HT1080 (cell line): Measurements from ENCODE around the gene KANSL3. TPM values are rescaled to one million over a fixed set of nuclear protein-coding genes. Genes with fewer than 3 reads are reported as not detected.

Experiments used
- DNase-seq: peaks from one replicate; pipeline ENCODE4 v3.0.0-alpha.2; 2015; ENCODE audit warnings: low read depth
- total RNA-seq: library from RNA; depleted of rRNA; stranded (reverse); fragments of >200 nt; shearing (Covaris generic); gene quantifications from 2 replicates; pipeline ENCODE4 v1.2.3, GENCODE V29; 2014; rRNA removed

The KANSL3 gene
- total RNA-seq, 1 experiment from 2014 or later: 13.2 TPM

DNA sequence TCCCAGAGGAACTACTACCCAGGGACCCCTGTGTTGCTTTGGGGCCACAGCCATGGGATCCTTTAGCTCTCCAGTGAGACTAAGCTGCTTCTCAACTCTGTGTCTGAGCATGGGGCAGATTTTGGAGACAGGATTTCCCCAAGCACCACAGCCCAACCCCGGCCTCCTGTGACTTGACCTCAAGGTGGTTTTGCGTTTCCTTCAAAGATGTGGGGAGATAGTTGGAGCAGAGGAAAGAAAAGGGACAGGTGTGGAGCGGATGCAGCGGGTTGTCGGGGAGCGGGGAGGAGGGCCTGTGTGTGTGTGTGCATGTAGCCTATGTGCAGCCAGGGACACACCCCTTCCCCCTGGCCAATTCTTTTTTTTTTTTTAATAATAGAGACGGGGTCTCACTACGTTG, 91.3 kb downstream of the KANSL3 start:
- DNase-seq: no peak

DNA sequence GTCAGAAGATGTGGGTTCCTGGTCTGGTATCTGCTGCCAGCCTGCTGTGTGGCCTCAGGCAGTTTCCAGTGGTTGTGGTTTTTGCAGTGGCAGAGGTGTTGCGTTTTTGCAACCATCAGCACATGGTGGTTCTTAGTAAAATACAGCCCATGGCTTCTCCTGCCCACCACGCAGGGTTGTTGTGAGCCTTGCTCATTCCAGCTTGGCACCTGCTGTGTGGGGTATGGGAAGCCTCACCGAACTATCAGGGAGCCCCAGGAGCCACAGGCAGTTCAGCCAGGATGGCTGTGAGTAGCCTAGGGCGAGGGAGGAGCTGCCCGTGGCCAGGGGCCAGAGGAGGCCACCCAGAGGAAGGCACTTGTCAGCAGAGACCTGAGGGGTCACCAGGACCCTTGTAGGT, 91.8 kb downstream of the KANSL3 start:
- DNase-seq: no peak

Other genes starting within 250 kb of the KANSL3 start
- gene NEURL3, start 133.0 kb downstream of the KANSL3 start, total RNA-seq: not detected in 2 replicates
- gene ARID5A, start 101.6 kb downstream of the KANSL3 start, total RNA-seq: 2.1 and 4.1 TPM in 2 replicates
- 0.20 TPM in 1 of 2 replicates, not detected in the other for gene FER1L5, start 4.5 kb upstream of the KANSL3 start, total RNA-seq
- gene LMAN2L, start 101.8 kb upstream of the KANSL3 start, total RNA-seq: 7.5 and 7.7 TPM in 2 replicates
- gene CNNM4, start 122.6 kb upstream of the KANSL3 start, total RNA-seq: 2.1 and 2.2 TPM in 2 replicates
- 3.5 and 10.4 TPM in 2 replicates for gene CNNM3, start 178.0 kb upstream of the KANSL3 start, total RNA-seq
- gene ANKRD23, start 205.7 kb upstream of the KANSL3 start, total RNA-seq: 0.26 and 0.27 TPM in 2 replicates
- 9.3 and 9.5 TPM in 2 replicates for gene ANKRD39, start 219.7 kb upstream of the KANSL3 start, total RNA-seq
- 11.2 and 15.4 TPM in 2 replicates for gene SEMA4C, start 231.8 kb upstream of the KANSL3 start, total RNA-seq